ENCODE results near the gene ZNF716.

DNA sequence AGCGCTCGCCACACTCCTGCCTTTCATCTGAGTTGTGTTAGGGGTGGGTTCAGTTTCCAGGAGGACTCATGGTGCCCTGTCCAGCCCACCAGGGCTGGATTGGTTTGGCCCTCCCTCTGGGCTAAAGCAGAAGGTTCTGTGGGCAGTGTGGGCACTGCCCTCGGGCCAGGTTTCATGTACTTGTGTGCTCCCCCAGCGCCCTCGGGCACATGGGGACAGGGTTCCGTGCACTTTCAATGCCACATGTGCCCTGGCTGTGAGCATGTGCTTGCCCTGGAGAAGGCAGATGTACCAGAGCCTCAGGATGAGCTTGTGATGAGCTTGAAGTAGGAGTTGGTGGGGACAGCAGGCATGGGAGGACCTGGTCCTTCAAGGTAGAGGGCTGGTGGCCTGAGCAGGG is 35.6 kb upstream of the ZNF716 start:
- TF ChIP-seq, protein P1, sequence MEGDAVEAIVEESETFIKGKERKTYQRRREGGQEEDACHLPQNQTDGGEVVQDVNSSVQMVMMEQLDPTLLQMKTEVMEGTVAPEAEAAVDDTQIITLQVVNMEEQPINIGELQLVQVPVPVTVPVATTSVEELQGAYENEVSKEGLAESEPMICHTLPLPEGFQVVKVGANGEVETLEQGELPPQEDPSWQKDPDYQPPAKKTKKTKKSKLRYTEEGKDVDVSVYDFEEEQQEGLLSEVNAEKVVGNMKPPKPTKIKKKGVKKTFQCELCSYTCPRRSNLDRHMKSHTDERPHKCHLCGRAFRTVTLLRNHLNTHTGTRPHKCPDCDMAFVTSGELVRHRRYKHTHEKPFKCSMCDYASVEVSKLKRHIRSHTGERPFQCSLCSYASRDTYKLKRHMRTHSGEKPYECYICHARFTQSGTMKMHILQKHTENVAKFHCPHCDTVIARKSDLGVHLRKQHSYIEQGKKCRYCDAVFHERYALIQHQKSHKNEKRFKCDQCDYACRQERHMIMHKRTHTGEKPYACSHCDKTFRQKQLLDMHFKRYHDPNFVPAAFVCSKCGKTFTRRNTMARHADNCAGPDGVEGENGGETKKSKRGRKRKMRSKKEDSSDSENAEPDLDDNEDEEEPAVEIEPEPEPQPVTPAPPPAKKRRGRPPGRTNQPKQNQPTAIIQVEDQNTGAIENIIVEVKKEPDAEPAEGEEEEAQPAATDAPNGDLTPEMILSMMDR (IDR thresholded peaks at IDR 0.05) = no peak
- TF ChIP-seq POLR2A (IDR thresholded peaks at IDR 0.05; ENCODE audit: low read depth) (no peak), EP300 (IDR thresholded peaks at IDR 0.05) (no peak), POLR2AphosphoS5 (IDR thresholded peaks at IDR 0.05) (no peak)
